HG03342 (cell line): ENCODE measurements around the gene NKPD1.

ENCODE experiments used
- ATAC-seq: cut with Tn5 transposase; IDR thresholded peaks from one replicate; pipeline ENCODE4 v1.9.1; 2021; ENCODE audit warnings: mild to moderate bottlenecking, moderate library complexity; ENCODE audit not compliant: unreplicated experiment

Gene NKPD1

GRCh38 chr19:45160870-45161737 lies at the start of gene NKPD1:
TSS of gene NKPD1 (minus strand) at chr19:45160982. CDS start at chr19:45160150, 832 bp downstream.
- ATAC-seq = no peak

- no peak for ATAC-seq
Observed at GRCh38 chr19:45206328-45206727, 45.5 kb upstream of the NKPD1 start.

GRCh38 chr19:45205810-45206209 lies 45.0 kb upstream of the NKPD1 start:
- ATAC-seq = no peak

GRCh38 chr19:45202637-45203036 lies 41.9 kb upstream of the NKPD1 start:
- ATAC-seq = no peak

GRCh38 chr19:45200568-45200967 lies 39.8 kb upstream of the NKPD1 start:
- no peak for ATAC-seq

- no peak for ATAC-seq
Observed at GRCh38 chr19:45195764-45196163, 35.0 kb upstream of the NKPD1 start.

- ATAC-seq = no peak
Observed at GRCh38 chr19:45191375-45191774, 30.6 kb upstream of the NKPD1 start.

GRCh38 chr19:45189971-45190370 lies 29.2 kb upstream of the NKPD1 start:
- no peak for ATAC-seq

- ATAC-seq = no peak
Observed at GRCh38 chr19:45187421-45188100, 26.8 kb upstream of the NKPD1 start.

GRCh38 chr19:45186509-45187334 lies 25.9 kb upstream of the NKPD1 start:
- ATAC-seq = no peak

GRCh38 chr19:45184115-45184514 lies 23.3 kb upstream of the NKPD1 start:
- no peak for ATAC-seq

- no peak for ATAC-seq
Observed at GRCh38 chr19:45182758-45183157, 22.0 kb upstream of the NKPD1 start.

GRCh38 chr19:45180936-45181335 lies 20.2 kb upstream of the NKPD1 start:
- ATAC-seq = no peak

GRCh38 chr19:45179892-45180370 lies 19.1 kb upstream of the NKPD1 start:
- ATAC-seq = no peak

- no peak for ATAC-seq
Observed at GRCh38 chr19:45179072-45179891, 18.5 kb upstream of the NKPD1 start.

- peak; percentile 80 for ATAC-seq
Observed at GRCh38 chr19:45178262-45179071, 17.7 kb upstream of the NKPD1 start, which contains the start of gene BLOC1S3. TSS of gene BLOC1S3 (plus strand) at chr19:45178784. CDS start at chr19:45179297, 513 bp downstream.

GRCh38 chr19:45177817-45178261 lies 17.1 kb upstream of the NKPD1 start, which contains the start of gene TRAPPC6A:
TSS of gene TRAPPC6A (minus strand) at chr19:45178237. CDS start at chr19:45178218, 19 bp downstream.
- ATAC-seq = peak; percentile 7

GRCh38 chr19:45175515-45176345 lies 14.9 kb upstream of the NKPD1 start:
- no peak for ATAC-seq
